K562 (cell line): Measurements from ENCODE around the gene NAIF1. TPM values are rescaled to one million over a fixed set of nuclear protein-coding genes. Genes with fewer than 3 reads are reported as not detected.

Experiments used
- CREBBP ChIP-seq: IDR thresholded peaks from one replicate; pipeline ENCODE4 v1.6.1; 2012; ENCODE audit warnings: low read depth, mild to moderate bottlenecking, control low read depth, inconsistent platforms, low read length
- DNMT1 ChIP-seq: fragments of 450-650 bp; IDR thresholded peaks from 2 replicates; pipeline ENCODE4 v1.6.1; 2016; ENCODE audit warnings: antibody characterized with exemption, mild to moderate bottlenecking
- KDM5B ChIP-seq: fragments of 200-600 bp; sonication (generic); IDR thresholded peaks from 2 replicates; pipeline ENCODE4 v1.6.1; 2012; ENCODE audit warnings: low read depth, mild to moderate bottlenecking, moderate library complexity, low read length, control low read depth, inconsistent platforms; ENCODE audit not compliant: insufficient replicate concordance
- POLR2B ChIP-seq: fragments of 450-650 bp; IDR thresholded peaks from 2 replicates; pipeline ENCODE4 v1.6.1; 2018; ENCODE audit warnings: low read depth; ENCODE audit not compliant: partially characterized antibody
- RBM14 ChIP-seq: fragments of 200-400 bp; formaldehyde crosslinking; IDR thresholded peaks from 2 replicates; pipeline ENCODE4 v1.6.1; 2018; ENCODE audit warnings: low read depth, mild to moderate bottlenecking, low read length, moderate library complexity, borderline replicate concordance; ENCODE audit not compliant: insufficient read depth
- SIX5 ChIP-seq, 2 experiments: IDR thresholded peaks; 2 replicates each; pipeline ENCODE4 v1.6.1; 2011; ENCODE audit warnings: low read length in 2 of 2, borderline replicate concordance in 1 of 2, low read depth in 1 of 2, mild to moderate bottlenecking in 1 of 2, moderate library complexity in 1 of 2; ENCODE audit not compliant: insufficient read depth in 1 of 2
- ZNF589 ChIP-seq: fragments of 200-800 bp; sonication (Bioruptor generic); IDR thresholded peaks from 2 replicates; pipeline ENCODE4 v1.6.1; 2016; ENCODE audit warnings: low read depth, missing genetic modification characterization, missing compliant biosample characterization
- polyA plus RNA-seq, 8 experiments: library from polyadenylated mRNA; depleted of rRNA in 4 of 8; stranded (reverse) in 5 of 8; unstranded in 3 of 8; fragments of >200 nt; fragmentation: Nextera tagmentation in 2 of 8; fragmentation: Illumina TruSeq in 1 of 8; extraction: Ambion mirVana in 2 of 8; extraction: Trizol in 1 of 8; gene quantifications; 2 replicates each; pipeline versions ENCODE4 v1.2.1 to v1.2.3, GENCODE V29; 2011 to 2014; ENCODE audit warnings: inconsistent platforms in 1 of 8, missing spikeins in 1 of 8
- total RNA-seq, 7 experiments: library from RNA; depleted of rRNA in 6 of 7; stranded (reverse); fragments of >200 nt in 6 of 7; fragmentation: Illumina TruSeq in 2 of 7; extraction: Trizol in 2 of 7; gene quantifications; 2 replicates each; pipeline versions ENCODE4 v1.2.1 to v1.2.3, GENCODE V29; 2011 to 2021; ENCODE audit warnings: low replicate concordance in 1 of 7
- TF ChIP-seq, protein P1 (sequence below): sonication (generic); formaldehyde crosslinking; IDR thresholded peaks from 2 replicates; pipeline ENCODE4 v1.8.1; 2022; ENCODE audit warnings: missing genetic modification reagents
- TF ChIP-seq, protein P2 (sequence below): fragments of 250-450 bp; sonication (Bioruptor Pico); IDR thresholded peaks from 2 replicates; pipeline ENCODE4 v1.5.0; 2021; ENCODE audit warnings: mild to moderate bottlenecking, borderline replicate concordance
- TF ChIP-seq, protein P3 (sequence below): sonication (generic); formaldehyde crosslinking; IDR thresholded peaks from 2 replicates; pipeline ENCODE4 v1.8.1; 2023; ENCODE audit warnings: mild to moderate bottlenecking, missing genetic modification reagents
- TF ChIP-seq, protein P4 (sequence below): fragments of 250-450 bp; sonication (Bioruptor Pico); IDR thresholded peaks from 2 replicates; pipeline ENCODE4 v1.5.0; 2021; ENCODE audit warnings: mild to moderate bottlenecking, moderate library complexity
- TF ChIP-seq, protein P5 (sequence below): fragments of 450-650 bp; formaldehyde crosslinking; IDR thresholded peaks from 2 replicates; pipeline ENCODE4 v1.4.0; 2022; ENCODE audit warnings: mild to moderate bottlenecking, moderate library complexity

The NAIF1 gene
- total and polyA plus RNA-seq, 9 of the 15 experiments (the other 6 are each of a cell fraction or from before 2014, with no cell fraction given) = 4.8 to 26.6 (median 17.2) TPM

DNA sequence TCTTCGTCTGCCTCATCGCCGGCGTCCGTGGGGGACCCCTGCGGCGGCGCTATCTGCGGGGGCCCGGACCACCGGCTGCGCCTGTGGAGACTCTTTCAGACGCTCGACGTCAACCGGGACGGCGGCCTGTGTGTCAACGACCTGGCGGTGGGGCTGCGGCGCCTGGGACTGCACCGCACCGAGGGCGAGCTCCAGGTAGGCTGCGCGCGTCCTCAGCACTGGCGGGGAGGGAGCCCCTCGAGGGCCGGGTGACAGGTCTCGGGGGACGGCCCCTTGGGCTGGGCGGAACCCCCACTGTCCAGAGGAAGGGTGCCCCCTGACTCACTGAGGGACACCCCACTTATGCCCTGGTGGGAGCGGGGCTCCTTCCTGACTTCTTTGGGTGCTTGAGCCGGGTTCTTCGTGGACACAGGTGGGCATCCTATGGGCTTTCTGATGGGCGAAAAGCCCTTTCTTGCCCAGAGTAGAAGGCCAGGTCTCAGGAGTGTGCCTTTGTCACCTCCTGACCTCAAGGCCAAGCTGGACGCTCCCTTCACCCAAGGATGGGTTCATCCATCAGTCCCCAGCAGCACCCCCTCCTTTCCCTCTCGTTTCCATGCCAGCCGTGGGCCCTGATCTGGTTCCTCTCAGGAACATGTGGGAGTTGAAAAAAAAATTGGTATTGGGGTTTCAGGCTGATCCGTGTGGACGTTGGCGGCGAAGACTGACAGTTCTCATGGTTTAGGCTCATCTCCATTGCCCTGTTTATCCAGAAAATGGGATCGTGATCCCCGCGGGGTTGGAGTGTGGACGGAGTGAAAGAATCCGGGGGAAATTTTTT is 1.5 kb upstream of the NAIF1 start (continued):
- TF ChIP-seq, protein P1, sequence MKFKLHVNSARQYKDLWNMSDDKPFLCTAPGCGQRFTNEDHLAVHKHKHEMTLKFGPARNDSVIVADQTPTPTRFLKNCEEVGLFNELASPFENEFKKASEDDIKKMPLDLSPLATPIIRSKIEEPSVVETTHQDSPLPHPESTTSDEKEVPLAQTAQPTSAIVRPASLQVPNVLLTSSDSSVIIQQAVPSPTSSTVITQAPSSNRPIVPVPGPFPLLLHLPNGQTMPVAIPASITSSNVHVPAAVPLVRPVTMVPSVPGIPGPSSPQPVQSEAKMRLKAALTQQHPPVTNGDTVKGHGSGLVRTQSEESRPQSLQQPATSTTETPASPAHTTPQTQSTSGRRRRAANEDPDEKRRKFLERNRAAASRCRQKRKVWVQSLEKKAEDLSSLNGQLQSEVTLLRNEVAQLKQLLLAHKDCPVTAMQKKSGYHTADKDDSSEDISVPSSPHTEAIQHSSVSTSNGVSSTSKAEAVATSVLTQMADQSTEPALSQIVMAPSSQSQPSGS (CRISPR knock-in tag) = no peak
- TF ChIP-seq SIX5 (IDR thresholded peaks at IDR 0.05; ENCODE audit: borderline replicate concordance in 1 of 2, insufficient read depth in 1 of 2, low read depth in 1 of 2, low read length in 2 of 2) = no peak
- TF ChIP-seq, protein P2, sequence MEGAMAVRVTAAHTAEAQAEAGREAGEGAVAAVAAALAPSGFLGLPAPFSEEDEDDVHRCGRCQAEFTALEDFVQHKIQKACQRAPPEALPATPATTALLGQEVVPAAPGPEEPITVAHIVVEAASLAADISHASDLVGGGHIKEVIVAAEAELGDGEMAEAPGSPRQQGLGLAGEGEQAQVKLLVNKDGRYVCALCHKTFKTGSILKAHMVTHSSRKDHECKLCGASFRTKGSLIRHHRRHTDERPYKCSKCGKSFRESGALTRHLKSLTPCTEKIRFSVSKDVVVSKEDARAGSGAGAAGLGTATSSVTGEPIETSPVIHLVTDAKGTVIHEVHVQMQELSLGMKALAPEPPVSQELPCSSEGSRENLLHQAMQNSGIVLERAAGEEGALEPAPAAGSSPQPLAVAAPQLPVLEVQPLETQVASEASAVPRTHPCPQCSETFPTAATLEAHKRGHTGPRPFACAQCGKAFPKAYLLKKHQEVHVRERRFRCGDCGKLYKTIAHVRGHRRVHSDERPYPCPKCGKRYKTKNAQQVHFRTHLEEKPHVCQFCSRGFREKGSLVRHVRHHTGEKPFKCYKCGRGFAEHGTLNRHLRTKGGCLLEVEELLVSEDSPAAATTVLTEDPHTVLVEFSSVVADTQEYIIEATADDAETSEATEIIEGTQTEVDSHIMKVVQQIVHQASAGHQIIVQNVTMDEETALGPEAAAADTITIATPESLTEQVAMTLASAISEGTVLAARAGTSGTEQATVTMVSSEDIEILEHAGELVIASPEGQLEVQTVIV (CRISPR knock-in tag) = no peak
- 0 out of 2 replicates have a peak, but pooled peaks have one; percentile 91 for TF ChIP-seq RBM14
- TF ChIP-seq, protein P3, sequence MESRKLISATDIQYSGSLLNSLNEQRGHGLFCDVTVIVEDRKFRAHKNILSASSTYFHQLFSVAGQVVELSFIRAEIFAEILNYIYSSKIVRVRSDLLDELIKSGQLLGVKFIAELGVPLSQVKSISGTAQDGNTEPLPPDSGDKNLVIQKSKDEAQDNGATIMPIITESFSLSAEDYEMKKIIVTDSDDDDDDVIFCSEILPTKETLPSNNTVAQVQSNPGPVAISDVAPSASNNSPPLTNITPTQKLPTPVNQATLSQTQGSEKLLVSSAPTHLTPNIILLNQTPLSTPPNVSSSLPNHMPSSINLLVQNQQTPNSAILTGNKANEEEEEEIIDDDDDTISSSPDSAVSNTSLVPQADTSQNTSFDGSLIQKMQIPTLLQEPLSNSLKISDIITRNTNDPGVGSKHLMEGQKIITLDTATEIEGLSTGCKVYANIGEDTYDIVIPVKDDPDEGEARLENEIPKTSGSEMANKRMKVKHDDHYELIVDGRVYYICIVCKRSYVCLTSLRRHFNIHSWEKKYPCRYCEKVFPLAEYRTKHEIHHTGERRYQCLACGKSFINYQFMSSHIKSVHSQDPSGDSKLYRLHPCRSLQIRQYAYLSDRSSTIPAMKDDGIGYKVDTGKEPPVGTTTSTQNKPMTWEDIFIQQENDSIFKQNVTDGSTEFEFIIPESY = no peak
- peak; percentile 36 for TF ChIP-seq KDM5B
- TF ChIP-seq CREBBP = no peak
- TF ChIP-seq, protein P4, sequence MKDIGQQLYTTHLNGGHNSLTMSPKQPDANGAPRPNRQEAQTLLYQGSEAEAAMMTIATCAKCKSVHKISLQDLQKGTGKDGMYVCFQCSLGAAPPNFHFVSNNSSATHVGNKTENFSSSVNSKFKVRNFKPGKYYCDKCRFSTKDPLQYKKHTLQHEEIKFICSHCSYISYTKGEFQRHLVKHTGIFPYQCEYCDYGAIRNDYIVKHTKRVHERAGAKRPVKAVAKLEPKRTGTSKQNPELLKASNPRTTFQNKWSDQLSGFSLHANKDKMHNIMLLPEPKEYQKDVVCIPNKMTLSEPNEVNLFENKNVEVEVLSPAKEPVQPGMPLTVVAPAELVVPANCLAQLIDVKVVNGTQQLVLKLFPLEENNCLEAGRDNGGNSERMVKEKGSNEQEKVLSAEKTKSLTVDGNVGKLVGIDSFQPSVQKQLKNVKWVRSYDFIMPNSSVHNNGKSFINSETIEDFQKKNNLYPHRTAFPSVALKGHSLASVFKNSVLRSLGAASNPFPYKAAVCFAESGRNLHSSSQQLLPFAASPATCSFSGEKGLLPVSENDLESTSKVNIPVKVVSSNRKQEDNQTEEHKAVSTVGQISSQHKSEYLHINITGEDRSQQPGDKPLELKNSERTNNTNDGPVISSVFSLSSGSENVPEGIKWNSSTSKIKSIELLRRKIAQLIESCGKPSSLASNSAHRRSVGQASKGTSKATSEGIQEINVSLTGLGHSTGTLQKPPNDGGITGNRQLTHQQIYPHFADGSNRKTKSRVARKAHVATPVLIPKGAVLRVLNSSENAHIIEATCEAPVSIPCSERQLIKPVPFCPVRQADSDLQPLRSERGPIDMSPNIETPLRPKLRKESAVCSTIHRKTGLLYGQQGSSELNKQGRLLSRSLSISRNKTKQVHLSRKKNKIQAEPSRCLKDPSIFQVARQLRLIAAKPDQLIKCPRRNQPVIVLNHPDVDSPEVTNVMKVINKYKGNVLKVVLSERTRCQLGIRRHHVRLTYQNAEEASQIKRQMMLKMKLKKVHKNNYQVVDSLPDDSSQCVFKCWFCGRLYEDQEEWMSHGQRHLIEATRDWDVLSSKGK (CRISPR knock-in tag) = no peak
- no peak for TF ChIP-seq DNMT1
- TF ChIP-seq POLR2B = no peak
- TF ChIP-seq ZNF589 (CRISPR knock-in tag) = no peak
- TF ChIP-seq, protein P5, sequence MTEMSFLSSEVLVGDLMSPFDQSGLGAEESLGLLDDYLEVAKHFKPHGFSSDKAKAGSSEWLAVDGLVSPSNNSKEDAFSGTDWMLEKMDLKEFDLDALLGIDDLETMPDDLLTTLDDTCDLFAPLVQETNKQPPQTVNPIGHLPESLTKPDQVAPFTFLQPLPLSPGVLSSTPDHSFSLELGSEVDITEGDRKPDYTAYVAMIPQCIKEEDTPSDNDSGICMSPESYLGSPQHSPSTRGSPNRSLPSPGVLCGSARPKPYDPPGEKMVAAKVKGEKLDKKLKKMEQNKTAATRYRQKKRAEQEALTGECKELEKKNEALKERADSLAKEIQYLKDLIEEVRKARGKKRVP (CRISPR knock-in tag) = no peak
